Epithelial cell of proximal tubule (primary cell): ENCODE measurements around the gene MITF. TPM values are rescaled to one million over a fixed set of nuclear protein-coding genes. Genes with fewer than 3 reads are reported as not detected.

Source experiments
- DNase-seq: peaks from one replicate; pipeline ENCODE4 v3.0.0-alpha.2; 2011; ENCODE audit warnings: low read depth
- H3K4me3 ChIP-seq: 2 replicates; pipeline ENCODE4 v1.5.1; 2011; ENCODE audit warnings: low read depth, mild to moderate bottlenecking, low read length
- total RNA-seq: library from RNA; depleted of rRNA; stranded (reverse); fragments of >200 nt; gene quantifications from 2 replicates; pipeline ENCODE4 v1.2.3, GENCODE V29; 2015
- TF ChIP-seq, protein P1 (sequence below): conservative IDR thresholded peaks from 2 replicates; pipeline ENCODE4 v1.5.1; 2012; ENCODE audit warnings: low read depth, mild to moderate bottlenecking, low read length

Gene MITF
- total RNA-seq, 1 donor from 2014 or later: 59.7 TPM

DNA sequence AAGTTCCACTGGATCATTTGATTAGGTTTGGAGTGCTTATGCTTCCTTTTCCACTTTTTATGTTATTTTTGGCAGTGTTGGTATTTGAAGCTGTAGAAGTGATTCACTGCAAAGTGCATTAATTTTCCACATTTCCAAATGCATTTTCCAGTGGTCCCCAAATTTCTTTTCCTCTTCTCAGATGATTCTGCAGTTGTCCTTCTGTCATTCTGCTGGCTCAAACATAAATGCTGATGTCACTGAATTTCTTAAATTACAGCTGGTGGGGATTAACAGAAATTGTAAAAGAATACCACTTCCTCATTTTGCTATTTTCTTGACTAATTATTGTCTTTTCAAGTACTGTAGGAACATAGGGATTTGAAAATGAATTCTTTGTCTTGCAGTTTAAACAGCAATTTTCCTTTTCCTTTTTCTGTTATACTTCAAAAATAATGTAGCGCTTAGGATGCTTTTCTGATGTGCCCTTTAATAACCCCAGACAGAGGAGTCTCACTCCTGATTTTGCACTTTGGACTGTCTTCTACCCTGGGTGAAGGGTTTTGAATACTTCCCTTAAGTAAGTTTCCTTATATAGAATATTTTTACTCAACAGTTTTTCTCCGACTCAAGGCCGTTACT is 25.0 kb downstream of the MITF start:
- H3K4me3 ChIP-seq: peak overlapping the region; percentile 60
- TF ChIP-seq, protein P1, sequence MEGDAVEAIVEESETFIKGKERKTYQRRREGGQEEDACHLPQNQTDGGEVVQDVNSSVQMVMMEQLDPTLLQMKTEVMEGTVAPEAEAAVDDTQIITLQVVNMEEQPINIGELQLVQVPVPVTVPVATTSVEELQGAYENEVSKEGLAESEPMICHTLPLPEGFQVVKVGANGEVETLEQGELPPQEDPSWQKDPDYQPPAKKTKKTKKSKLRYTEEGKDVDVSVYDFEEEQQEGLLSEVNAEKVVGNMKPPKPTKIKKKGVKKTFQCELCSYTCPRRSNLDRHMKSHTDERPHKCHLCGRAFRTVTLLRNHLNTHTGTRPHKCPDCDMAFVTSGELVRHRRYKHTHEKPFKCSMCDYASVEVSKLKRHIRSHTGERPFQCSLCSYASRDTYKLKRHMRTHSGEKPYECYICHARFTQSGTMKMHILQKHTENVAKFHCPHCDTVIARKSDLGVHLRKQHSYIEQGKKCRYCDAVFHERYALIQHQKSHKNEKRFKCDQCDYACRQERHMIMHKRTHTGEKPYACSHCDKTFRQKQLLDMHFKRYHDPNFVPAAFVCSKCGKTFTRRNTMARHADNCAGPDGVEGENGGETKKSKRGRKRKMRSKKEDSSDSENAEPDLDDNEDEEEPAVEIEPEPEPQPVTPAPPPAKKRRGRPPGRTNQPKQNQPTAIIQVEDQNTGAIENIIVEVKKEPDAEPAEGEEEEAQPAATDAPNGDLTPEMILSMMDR: no peak
- no peak for DNase-seq

DNA sequence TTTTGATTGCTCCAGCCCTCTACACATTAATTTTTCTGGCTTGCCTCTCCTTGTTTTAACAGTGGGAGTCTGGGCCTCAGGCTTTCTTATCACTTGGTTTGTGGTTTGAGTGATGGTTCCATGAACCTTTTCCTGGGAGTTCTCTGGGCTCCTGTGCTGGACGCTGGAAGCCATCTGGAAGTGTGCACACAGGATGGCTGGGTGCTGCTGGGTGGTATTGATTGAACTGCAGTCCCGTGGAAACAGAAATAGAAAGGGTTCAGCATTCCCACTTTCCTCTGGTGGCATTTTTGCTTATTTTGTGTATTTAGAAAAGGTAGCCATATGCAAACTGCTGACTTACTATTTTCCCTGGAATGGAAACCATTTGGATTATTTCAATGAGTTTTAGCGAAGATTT is 25.6 kb downstream of the MITF start:
- H3K4me3 ChIP-seq: peak overlapping the region; percentile 60
- no peak for DNase-seq
- TF ChIP-seq, protein P1: no peak

DNA sequence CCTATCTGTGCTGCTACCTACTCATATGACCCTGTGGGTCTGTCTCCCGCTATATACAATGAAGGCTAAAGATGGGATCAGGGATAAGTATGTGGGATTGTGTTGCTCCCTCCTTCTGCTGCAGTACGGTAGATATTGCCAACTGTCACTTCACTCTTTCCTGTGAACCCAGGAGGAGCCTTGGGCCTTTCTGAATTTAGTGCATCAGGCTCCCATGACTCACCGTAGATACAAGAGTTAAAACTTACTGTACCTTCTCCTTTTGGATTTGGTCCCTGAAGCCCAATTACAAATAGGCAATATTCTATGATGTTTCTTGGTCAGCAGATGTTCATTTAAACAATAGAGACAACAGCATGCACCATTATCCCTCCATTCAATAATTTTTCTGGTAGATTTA is 27.4 kb downstream of the MITF start:
- TF ChIP-seq, protein P1: no peak
- DNase-seq: no peak
- H3K4me3 ChIP-seq: no peak overlapping the region

DNA sequence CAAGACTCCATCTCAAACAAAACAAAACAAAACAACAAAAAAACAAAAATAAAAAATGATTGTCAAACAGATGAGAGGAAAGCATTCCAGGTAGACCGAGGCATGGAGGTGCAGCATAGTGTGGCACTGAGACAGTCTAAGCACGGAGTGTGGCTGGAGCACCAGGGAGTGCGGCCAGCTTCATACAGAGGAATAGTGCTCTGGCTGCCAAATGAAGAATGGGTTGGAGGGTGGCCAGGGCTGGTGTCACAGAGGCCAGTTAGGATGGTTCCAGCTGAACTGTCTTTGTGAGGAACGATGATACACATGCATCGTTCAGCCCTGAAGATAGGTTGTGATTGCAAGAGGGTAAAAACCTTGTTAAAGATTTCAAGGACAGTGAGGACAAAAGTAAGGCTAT is 28.3 kb downstream of the MITF start:
- H3K4me3 ChIP-seq: no peak overlapping the region
- TF ChIP-seq, protein P1: no peak
- no peak for DNase-seq

DNA sequence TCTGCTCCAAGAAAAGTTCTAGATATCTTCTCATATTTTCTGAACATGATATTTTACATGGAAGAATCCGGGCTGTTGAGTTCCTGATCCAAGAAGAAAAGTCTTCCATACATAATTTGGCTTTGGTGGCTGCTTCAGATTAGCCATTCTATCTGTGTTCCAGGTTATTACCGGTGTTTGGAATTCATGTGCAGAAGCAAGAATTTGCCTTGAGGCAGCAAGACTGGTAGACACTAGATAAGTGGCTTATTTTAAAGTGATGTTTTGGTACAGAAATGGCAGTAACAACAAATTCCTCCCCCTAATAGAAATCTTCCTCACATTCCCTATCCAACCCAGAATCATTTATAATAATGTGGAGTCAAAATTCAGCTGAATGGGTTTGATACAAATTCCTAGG is 29.2 kb downstream of the MITF start:
- H3K4me3 ChIP-seq: no peak overlapping the region
- DNase-seq: no peak
- TF ChIP-seq, protein P1: no peak

DNA sequence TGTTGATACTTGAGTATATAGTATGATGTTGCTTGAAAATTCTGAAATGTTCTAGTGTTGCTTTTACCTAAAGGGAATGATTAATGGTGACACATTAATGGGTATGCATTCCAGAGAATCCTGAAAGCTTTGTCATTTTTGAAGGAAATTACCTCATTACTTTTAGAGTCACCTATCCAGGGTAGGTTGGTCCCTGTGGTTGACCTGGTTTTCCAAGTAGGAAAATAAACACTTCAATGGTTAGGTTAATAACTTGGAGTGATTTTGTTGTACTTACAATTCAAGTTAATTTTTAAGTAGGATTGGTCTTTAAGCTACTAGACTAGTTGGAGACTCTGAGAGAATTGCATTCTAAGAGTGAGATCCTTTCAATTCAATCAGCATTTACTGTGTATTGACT is 31.0 kb downstream of the MITF start:
- no peak overlapping the region for H3K4me3 ChIP-seq
- TF ChIP-seq, protein P1: no peak
- peak; percentile 97 for DNase-seq

DNA sequence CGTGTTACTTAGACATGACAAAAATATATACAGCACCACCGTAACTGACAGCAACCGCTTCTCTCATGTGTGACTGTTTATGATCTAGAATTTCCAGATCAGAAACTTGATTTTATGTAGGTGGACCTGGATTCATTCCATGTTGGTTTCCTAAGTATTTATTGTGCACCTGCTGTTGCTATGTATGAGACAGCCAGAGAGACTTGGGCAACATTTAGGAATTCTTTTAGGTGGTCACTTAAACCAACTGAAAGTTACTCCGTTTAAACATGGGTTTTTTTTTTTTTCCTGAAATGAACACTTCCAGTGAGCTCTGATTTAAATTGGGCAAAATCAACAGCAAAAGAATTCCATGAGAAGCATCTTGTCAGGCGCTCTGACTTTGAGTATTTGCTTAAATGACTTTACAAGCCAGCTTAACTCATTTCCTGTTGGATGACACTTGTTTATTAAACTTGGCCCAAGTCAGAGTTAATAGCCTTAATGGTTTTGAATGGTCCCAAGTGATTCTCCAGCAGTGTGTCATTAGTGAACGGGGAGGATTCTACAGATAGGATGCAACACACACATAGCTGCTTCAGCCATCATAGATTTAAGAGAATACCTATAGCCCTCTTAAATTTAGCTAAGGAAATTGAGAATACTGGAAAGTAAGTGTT is 31.8 kb downstream of the MITF start:
- DNase-seq: peak; percentile 65
- TF ChIP-seq, protein P1: no peak
- no peak overlapping the region for H3K4me3 ChIP-seq
